Endothelial cell of umbilical vein (primary cell): Measurements from ENCODE around the gene LRP1.

Experiments used
- EZH2 ChIP-seq: IDR thresholded peaks from 2 replicates; pipeline ENCODE4 v1.6.1; 2012; ENCODE audit warnings: borderline replicate concordance, low read depth, mild to moderate bottlenecking, moderate library complexity, low read length, inconsistent platforms; ENCODE audit not compliant: severe bottlenecking
- TF ChIP-seq, protein P1 (sequence below), 2 donors: IDR thresholded peaks; 1 replicate in 1 of 2; 2 replicates in 1 of 2; pipeline ENCODE4 v1.5.1; 2011; ENCODE audit warnings: low read length in 2 of 2, mild to moderate bottlenecking in 2 of 2, moderate library complexity in 2 of 2, control low read depth in 1 of 2, inconsistent platforms in 1 of 2, low read depth in 1 of 2; ENCODE audit not compliant: insufficient read depth in 1 of 2; ENCODE audit errors: extremely low read depth in 1 of 2
- TF ChIP-seq, protein P2 (sequence below): IDR thresholded peaks from 2 replicates; pipeline ENCODE4 v1.6.1; 2011; ENCODE audit not compliant: insufficient read depth, insufficient read length

DNA sequence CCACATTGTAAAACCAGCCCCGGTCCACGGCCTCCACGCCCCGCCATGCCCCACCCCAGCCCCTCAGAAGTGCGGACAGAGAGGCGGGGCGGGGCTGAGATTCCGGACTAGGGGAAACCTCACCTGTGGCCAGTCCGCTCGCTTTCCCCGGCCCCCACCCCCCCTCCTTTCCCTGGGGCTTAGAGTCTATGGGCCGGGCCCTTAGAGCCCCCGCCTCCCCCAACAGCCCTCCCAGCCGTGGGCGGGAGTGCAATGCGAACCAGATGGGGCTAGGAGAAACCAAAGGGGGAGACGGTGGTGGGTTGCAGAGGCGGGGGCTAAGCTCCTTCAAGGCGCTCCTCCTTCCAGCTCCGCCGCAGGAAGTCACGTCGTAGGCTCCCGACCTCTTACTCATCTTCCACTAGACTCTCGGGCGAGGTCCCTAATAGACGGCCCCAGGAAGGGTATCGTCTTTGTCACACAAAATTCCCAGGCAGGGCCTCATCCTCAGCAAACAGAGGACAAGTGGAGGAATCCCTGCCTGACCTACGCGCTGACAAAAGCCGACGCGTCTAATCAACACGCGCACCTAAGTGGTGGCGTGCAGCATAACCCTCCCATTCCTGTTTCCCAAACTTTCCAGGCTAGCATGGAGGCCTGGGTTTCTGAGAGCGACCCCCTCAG lies 40.5 kb upstream of the LRP1 start:
- TF ChIP-seq, protein P1, sequence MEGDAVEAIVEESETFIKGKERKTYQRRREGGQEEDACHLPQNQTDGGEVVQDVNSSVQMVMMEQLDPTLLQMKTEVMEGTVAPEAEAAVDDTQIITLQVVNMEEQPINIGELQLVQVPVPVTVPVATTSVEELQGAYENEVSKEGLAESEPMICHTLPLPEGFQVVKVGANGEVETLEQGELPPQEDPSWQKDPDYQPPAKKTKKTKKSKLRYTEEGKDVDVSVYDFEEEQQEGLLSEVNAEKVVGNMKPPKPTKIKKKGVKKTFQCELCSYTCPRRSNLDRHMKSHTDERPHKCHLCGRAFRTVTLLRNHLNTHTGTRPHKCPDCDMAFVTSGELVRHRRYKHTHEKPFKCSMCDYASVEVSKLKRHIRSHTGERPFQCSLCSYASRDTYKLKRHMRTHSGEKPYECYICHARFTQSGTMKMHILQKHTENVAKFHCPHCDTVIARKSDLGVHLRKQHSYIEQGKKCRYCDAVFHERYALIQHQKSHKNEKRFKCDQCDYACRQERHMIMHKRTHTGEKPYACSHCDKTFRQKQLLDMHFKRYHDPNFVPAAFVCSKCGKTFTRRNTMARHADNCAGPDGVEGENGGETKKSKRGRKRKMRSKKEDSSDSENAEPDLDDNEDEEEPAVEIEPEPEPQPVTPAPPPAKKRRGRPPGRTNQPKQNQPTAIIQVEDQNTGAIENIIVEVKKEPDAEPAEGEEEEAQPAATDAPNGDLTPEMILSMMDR (IDR thresholded peaks at IDR 0.05; ENCODE audit: extremely low read depth in 1 of 2, insufficient read depth in 1 of 2, low read depth in 1 of 2, low read length in 2 of 2), result no peak
- TF ChIP-seq, protein P2, sequence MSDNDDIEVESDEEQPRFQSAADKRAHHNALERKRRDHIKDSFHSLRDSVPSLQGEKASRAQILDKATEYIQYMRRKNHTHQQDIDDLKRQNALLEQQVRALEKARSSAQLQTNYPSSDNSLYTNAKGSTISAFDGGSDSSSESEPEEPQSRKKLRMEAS, result no peak
- no peak for TF ChIP-seq EZH2
